A673 (cell line): Measurements from ENCODE around the gene PRTFDC1. TPM values are rescaled to one million over a fixed set of nuclear protein-coding genes. Genes with fewer than 3 reads are reported as not detected.

Source experiments
- BruUV-seq: library from RNA; stranded (reverse); fragments of 400-500 nt; replicated peaks from 2 replicates; lab custom pipeline; 2021; lab: Mats Ljungman, UMichigan
- CTCF ChIA-PET: fragments of 300-600 bp; sonication (Branson Sonifier 250); formaldehyde crosslinking; loops from one replicate; lab custom pipeline; 2022; ENCODE audit warnings: antibody characterized with exemption; lab: Charles Lee
- POLR2A ChIA-PET: fragments of 300-600 bp; sonication (Branson Sonifier 250); formaldehyde crosslinking; loops from one replicate; lab custom pipeline; 2022; ENCODE audit warnings: antibody characterized with exemption; ENCODE audit not compliant: low non-redundant PET; lab: Charles Lee
- DNase-seq: peaks from one replicate; pipeline ENCODE4 v3.0.0-alpha.2; 2015; ENCODE audit warnings: low spot score
- H3K27ac ChIP-seq: fragments of 200-600 bp; sonication (generic); 2 replicates; pipeline ENCODE4 v1.5.1; 2016; ENCODE audit warnings: mixed run types, low read depth, mild to moderate bottlenecking, mixed read lengths, antibody characterized with exemption, low read length; ENCODE audit not compliant: poor library complexity, severe bottlenecking
- H3K27me3 ChIP-seq: fragments of 200-600 bp; sonication (generic); replicated peaks from 2 replicates; pipeline ENCODE4 v1.6.1; 2017; ENCODE audit warnings: mixed run types, low read depth, mild to moderate bottlenecking, mixed read lengths, antibody characterized with exemption, low read length; ENCODE audit not compliant: insufficient read depth, poor library complexity
- H3K36me3 ChIP-seq: fragments of 200-600 bp; sonication (generic); 2 replicates; pipeline ENCODE4 v1.6.1; 2016; ENCODE audit warnings: mixed run types, mild to moderate bottlenecking, mixed read lengths, antibody characterized with exemption, low read length; ENCODE audit not compliant: insufficient read depth, poor library complexity, severe bottlenecking
- H3K4me1 ChIP-seq: fragments of 200-600 bp; sonication (generic); 2 replicates; pipeline ENCODE4 v1.6.1; 2017; ENCODE audit warnings: mixed run types, mild to moderate bottlenecking, mixed read lengths, antibody characterized with exemption, low read length; ENCODE audit not compliant: insufficient read depth, poor library complexity, severe bottlenecking
- H3K4me3 ChIP-seq: fragments of 200-600 bp; sonication (generic); 2 replicates; pipeline ENCODE4 v1.5.1; 2016; ENCODE audit warnings: low read depth, mixed run types, mild to moderate bottlenecking, mixed read lengths, low read length; ENCODE audit not compliant: poor library complexity, severe bottlenecking
- H3K9me3 ChIP-seq: fragments of 200-600 bp; sonication (generic); 2 replicates; pipeline ENCODE4 v1.6.1; 2016; ENCODE audit warnings: mixed run types, low read depth, mild to moderate bottlenecking, mixed read lengths, antibody characterized with exemption, low read length; ENCODE audit not compliant: poor library complexity, severe bottlenecking
- EZH2 ChIP-seq: fragments of 200-600 bp; sonication (generic); IDR thresholded peaks from 2 replicates; pipeline ENCODE4 v1.6.1; 2017; ENCODE audit warnings: borderline replicate concordance, low read depth, mild to moderate bottlenecking, mixed read lengths, antibody characterized with exemption, low read length; ENCODE audit not compliant: poor library complexity, severe bottlenecking
- intact Hi-C: fragments of 100-400 bp; cut with micrococcal nuclease; formaldehyde crosslinking; loops from one replicate; pipeline ENCODE4 v1.10.0; 2022; ENCODE audit not compliant: unreplicated experiment
- total RNA-seq: library from RNA; stranded (reverse); gene quantifications from 2 replicates; pipeline ENCODE4 v1.2.3, GENCODE V29; 2021
- TF ChIP-seq, protein P1 (sequence below): fragments of 300-800, 200-600 bp; sonication (generic); conservative IDR thresholded peaks from 2 replicates; pipeline ENCODE4 v1.5.1; 2017; ENCODE audit warnings: low read depth, mild to moderate bottlenecking, antibody characterized with exemption, low read length, moderate library complexity, mixed read lengths

Gene PRTFDC1
- total RNA-seq, 1 experiment from 2014 or later: 49.8 TPM

DNA sequence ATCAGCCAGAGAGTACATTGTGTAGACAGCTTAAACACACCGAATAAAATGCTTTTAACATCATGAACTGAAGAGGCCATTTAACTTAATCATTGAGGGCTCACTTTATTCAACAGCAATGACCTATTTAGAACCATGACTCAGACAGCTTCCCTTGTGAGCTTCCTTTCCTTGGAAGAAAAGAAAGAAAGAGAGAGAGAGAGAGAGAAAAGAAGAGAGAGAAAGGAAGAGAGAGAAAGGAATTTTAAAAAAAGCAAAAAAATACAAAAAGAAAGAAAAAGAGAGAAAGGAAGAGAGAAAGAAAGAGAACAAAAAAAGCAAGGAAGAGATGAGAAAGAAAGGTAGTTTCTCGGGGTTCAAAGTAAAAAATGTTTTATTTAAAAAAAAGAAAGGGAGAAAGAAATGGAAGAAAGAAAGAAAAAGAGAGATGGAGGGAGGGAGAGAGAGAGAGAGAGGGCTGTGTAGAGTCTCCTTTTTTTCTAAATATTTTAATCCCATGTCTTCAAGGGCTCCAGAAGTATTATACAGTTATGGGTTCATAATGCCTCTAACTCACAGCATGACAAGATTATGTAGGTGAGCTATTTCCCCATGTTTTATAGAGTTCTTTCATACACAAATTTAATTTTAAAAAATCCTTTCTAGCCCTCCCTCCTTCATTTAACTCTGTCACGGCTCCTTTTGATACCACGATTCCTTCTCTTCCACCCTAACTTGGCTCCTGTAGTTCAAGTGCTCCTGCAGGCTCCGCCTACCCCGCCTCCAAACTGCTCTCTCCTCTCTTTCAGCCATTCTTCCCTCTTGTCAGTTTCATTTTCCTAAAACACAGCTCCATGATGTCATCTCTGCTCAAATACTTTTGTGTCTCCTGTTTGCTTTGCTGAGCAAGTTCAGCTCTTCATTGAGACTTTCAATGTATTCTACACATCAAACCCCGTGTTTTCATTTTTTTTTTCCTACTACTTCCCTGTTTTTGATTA, 85.5 kb downstream of the PRTFDC1 start:
- no peaks in the 10 kb centered on the region for H3K27me3 ChIP-seq
- TF ChIP-seq, protein P1, sequence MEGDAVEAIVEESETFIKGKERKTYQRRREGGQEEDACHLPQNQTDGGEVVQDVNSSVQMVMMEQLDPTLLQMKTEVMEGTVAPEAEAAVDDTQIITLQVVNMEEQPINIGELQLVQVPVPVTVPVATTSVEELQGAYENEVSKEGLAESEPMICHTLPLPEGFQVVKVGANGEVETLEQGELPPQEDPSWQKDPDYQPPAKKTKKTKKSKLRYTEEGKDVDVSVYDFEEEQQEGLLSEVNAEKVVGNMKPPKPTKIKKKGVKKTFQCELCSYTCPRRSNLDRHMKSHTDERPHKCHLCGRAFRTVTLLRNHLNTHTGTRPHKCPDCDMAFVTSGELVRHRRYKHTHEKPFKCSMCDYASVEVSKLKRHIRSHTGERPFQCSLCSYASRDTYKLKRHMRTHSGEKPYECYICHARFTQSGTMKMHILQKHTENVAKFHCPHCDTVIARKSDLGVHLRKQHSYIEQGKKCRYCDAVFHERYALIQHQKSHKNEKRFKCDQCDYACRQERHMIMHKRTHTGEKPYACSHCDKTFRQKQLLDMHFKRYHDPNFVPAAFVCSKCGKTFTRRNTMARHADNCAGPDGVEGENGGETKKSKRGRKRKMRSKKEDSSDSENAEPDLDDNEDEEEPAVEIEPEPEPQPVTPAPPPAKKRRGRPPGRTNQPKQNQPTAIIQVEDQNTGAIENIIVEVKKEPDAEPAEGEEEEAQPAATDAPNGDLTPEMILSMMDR: no peak
- TF ChIP-seq EZH2: no peak
- intact Hi-C loops: no loop called here
- no TSS peak for BruUV-seq
- DNase-seq: peak; percentile 85
- H3K4me3 ChIP-seq: peak overlapping the region; percentile 18
- peak overlapping the region; percentile 55 for H3K27ac ChIP-seq
- H3K4me1 ChIP-seq: peaks cover 39% of the 10 kb centered on the region
- H3K9me3 ChIP-seq: no peaks in the 10 kb centered on the region
- no peaks in the 10 kb centered on the region for H3K36me3 ChIP-seq
- ChIA-PET POLR2A (interaction anchor here (0.6 kb wide), 2 partner anchors 85 to 1805 kb away, joined by 3 read pairs; no protein-coding TSS in a partner anchor), CTCF (interaction anchor here (0.7 to 1.2 kb wide), 2 partner anchors 54 to 835 kb away, joined by 3 to 5 read pairs; no protein-coding TSS in a partner anchor)

DNA sequence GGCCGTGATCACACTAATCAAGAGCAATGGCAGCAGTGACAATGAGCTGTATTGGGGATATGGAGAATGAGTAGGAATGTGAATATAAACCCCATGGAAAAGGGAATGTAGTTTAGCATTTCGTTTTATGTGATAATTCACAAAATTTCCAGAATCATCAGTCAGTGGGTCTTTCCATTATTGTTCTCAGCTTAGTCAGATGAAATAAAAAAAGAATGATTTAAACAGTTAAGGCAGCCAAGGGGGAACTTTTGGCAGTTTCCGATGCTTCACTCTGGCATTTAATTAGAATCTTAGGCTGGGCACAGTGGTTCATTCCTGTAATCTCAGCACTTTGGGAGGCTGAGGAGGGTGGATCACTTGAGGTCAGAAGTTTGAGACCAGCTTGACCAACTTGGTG, 86.6 kb downstream of the PRTFDC1 start:
- no peaks in the 10 kb centered on the region for H3K27me3 ChIP-seq
- no TSS peak for BruUV-seq
- ChIA-PET CTCF (no interaction called here), POLR2A (no interaction called here)
- no peak overlapping the region for H3K4me3 ChIP-seq
- no peaks in the 10 kb centered on the region for H3K36me3 ChIP-seq
- H3K27ac ChIP-seq: no peak overlapping the region
- no peak for DNase-seq
- intact Hi-C loops: no loop called here
- H3K9me3 ChIP-seq: no peaks in the 10 kb centered on the region
- H3K4me1 ChIP-seq: peaks cover 28% of the 10 kb centered on the region
- TF ChIP-seq, protein P1: no peak
- no peak for TF ChIP-seq EZH2

DNA sequence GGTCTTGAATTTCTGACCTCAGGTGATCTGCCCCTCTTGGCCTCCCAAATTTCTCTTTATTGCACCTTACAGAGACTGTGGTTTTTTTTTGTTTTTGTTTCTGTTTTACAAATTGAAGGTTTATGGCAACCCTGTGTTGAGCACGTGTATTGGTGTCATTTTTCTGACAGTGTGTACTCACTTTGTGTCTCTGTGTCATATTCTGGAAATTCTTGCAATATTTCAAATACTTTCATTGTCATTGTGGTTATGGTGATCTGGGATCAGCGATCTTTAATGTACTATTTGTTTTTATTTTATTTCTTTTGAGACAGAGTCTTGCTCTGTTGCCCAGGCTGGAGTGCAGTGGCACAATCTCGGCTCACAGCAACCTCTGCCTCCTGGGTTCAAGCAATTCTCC, 89.8 kb downstream of the PRTFDC1 start:
- intact Hi-C loops: no loop called here
- H3K9me3 ChIP-seq: no peaks in the 10 kb centered on the region
- no peaks in the 10 kb centered on the region for H3K27me3 ChIP-seq
- no peak for DNase-seq
- TF ChIP-seq, protein P1: no peak
- TF ChIP-seq EZH2: no peak
- no peaks in the 10 kb centered on the region for H3K36me3 ChIP-seq
- H3K4me3 ChIP-seq: no peak overlapping the region
- ChIA-PET CTCF (no interaction called here), POLR2A (no interaction called here)
- BruUV-seq: no TSS peak
- H3K27ac ChIP-seq: no peak overlapping the region
- H3K4me1 ChIP-seq: peaks cover 36% of the 10 kb centered on the region
